ENCODE results near the gene ABHD17B.

GRCh38 chr9:71824257-71824656 lies 86.7 kb downstream of the ABHD17B start:
- TF ChIP-seq POLR2A (IDR thresholded peaks at IDR 0.05) (no peak), CTCF (IDR thresholded peaks at IDR 0.05) (no peak)

Data from gastroesophageal sphincter (tissue), 3 donors.